HG03575 (cell line): Measurements from ENCODE around the gene TGM6.

Source experiments
- ATAC-seq: cut with Tn5 transposase; IDR thresholded peaks from one replicate; pipeline ENCODE4 v1.9.1; 2021; ENCODE audit not compliant: unreplicated experiment, insufficient number of reproducible peaks, low FRiP score; ENCODE audit errors: extremely low read depth

The TGM6 gene

DNA sequence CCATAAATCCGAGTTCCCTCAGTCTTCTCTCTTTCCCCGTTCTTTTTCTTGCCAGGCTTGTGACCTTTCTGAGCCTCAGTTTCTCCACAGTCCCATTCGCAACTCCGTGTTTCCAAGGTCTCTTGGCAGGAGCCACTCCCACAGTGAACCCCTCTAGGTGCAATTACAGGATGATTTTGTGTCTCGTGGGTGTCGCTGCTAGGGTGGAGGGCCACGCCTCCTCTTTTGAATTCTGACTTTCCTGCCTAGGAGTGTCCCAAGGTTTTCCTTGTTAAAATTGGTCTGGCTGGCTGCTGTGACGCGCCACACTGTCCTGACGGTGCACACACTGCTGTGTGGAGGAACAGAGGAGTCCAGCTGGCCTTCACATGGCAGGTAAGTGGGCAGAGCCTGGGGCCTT lies at the start of gene TGM6:
TSS of gene TGM6 (plus strand) at position 301 of the 400 bp plus-strand sequence. CDS start at position 369, 68 bp downstream.
- no peak for ATAC-seq

DNA sequence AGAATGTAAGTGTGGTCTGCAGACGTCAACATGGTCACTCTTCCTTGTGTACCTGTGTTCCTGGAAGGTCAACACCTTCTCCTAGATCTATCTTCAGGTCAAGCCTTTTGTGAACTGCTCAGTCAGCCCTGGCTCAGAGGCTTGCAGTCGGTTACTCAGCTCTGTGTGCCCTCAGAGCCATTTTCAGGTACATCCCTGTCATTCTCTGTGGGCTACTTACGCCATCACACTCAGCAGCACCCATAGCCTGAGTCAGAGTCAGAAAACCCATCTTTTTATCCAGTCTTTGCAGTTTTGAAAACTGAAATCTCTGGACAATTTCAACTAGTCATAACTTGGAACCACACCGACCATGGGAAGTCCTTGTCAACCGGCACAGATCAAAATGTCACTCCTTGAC lies 49.6 kb upstream of the TGM6 start:
- no peak for ATAC-seq

DNA sequence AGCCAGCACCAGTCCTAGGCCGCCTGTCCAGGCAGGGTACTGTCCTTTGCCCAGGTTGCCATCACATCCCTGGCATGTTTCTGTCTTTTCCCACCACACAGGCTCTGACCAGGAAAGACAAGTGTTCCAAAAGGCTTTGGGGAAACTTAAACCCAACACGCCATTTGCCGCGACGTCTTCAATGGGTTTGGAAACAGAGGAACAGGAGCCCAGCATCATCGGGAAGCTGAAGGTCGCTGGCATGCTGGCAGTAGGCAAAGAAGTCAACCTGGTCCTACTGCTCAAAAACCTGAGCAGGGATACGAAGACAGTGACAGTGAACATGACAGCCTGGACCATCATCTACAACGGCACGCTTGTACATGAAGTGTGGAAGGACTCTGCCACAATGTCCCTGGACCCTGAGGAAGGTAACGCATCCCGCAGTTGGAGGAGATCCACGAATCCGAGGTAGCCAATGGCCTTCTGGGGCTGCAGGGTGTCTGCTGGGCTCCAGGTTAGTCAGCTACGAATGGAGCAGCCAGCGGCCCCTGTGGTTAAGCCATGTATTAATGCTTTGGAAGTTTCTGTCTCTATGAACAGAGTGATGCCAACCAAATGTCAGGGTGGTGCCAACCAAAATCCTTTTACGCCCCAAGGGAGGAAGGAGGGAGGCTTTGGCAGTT lies 48.7 kb upstream of the TGM6 start:
- no peak for ATAC-seq

DNA sequence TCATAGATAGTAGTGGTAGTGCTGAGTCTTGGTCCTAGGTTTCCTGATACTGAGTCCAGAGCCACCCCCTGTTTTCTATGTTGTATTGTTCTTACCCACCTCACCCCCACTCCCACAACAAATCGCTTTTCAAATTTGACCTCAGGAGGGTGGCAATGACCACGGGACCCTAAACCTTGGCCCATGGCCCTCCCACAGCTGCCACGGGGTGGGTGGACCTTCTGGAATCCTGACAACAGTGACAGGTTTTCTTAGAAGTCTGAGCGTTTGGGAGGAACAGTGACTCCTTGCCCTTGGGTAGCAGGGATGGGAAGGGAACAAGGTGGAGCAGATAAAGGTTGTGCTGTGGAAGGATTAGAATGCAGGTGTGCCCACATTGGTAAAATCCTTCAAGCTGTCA lies 48.0 kb upstream of the TGM6 start:
- ATAC-seq = no peak

DNA sequence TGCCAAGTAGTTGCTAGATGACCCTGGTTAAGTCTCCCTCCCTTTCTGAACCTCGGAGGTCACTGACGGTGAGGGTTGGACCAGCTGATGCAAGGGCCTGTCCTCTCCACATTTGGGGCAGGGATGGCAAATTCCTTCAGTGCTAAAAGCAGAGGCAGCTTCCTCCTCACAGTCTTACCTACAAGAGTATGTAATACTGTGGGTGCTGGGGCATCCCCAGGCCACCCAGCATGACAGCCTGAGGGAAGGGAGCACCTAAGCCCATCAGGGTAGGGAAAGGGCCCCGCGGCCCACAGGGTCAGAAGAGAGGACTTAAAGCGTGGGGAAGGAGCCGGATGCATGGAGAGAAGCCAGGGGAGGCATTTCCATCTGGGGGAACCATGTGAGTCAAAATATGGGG lies 46.9 kb upstream of the TGM6 start:
- ATAC-seq = no peak

DNA sequence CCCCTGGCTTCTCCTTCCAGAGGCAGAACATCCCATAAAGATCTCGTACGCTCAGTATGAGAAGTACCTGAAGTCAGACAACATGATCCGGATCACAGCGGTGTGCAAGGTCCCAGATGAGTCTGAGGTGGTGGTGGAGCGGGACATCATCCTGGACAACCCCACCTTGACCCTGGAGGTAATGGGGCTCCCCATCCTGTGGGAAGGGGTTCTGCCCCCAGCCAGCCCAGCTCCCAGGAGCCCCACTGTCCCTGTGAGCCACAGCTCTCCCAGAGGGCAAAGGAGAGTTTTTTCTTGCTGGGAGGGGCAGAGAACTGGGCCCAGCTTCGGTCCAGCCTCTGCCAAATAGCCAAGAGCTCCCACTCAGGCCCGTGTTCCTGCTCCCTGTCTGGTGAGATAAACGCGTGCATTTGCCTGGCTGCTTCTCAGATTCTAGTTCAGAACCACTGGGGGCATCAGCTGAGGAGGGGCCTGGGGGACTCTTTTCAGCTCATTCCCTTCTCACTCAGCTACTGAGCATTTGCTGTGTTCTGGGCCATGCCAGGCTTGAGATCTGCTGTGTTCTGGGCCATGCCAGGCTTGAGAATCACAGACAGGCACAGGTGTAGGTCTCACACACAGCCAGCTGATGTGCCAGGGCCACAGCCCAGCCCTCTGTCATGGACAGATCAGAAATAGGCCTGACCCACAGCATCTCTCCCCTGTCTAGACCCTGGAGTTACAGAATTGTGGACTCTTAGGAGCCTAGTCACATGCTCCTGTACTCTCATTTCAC lies 45.4 kb upstream of the TGM6 start:
- no peak for ATAC-seq

DNA sequence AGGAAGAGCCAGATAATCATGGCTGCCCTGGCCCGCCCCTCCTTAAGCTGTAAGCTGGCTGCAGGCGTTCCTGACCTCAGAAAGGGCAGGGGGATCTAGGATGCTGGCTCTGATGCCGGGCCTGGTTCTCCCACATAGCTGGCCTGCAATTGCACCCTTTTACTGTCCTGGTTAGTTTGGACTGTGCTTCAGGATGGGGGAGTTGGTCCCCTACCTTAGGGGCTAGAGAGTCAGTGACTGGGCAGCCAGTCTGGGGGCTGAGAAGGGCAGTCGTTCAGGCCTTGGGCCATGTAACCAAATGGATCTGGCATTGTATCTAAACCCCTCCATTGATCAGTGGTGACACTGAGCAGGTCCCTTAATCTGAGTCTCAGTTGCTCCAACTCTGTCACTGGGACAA lies 44.2 kb upstream of the TGM6 start:
- ATAC-seq = no peak

DNA sequence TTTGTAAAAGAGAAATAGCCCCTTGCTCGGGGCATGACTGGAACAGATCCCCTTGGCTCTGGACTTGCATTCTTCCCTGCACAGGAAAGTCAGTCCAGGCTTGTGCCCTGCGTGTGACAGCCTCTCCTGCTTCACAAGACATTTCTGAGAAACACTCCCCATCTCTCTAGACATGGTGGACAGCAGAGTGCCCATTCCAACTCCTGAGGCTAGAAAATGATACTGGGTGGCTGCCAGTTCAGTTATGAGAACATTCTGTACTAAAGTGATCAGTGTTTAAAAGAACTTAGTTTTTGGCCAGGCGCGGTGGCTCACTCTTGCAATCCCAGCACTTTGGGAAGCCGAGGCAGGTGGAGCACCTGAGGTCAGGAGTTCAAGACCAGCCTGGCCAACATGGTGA lies 43.6 kb upstream of the TGM6 start:
- no peak for ATAC-seq

DNA sequence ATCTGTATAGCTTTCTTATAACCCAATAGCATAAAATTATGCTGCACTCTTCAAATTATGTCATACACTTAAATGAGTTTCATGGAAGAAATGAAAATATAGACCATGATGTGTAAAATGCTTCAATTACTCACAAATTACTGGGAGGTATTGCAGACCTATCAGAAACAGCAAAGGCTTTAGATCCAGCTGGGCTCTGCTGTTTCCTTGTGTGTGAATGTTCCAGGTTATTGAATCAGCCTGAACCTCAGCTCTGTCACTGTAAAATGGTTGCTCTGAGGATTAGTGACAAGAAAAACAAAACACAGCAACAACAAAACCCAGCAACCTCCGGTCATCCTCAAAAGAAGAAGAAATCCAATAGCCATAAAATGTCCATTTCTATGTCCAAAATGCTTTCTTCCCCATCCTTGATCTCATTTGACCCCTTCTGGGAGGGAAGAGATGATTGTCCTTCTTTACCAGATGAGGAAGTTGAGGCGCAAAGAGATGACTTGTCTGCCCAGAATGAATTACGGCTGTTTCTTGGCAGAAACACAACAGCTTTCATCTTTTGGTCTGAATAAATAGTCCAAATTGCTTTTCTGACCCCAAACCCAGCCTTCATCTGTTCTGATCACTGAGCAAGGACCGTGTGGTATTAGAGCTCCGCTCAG lies 42.2 kb upstream of the TGM6 start:
- no peak for ATAC-seq

DNA sequence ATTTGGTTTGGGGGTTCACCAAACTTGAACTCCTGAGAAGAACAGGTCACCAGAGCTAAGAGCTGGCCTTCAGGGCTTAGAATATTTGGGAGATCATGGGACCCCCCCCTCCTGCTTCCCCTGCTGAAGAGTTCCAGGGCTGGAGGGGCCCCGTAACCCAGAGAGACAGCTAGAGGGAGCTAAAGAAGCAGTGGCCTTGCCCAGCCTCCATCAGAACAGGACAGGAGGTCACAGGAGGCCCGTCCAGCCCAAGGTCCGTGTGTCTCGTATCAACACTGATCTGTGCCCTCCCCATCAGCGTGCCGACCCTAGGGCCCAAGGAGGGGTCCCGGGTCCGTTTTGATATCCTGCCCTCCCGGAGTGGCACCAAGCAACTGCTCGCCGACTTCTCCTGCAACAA lies 40.6 kb upstream of the TGM6 start:
- no peak for ATAC-seq

DNA sequence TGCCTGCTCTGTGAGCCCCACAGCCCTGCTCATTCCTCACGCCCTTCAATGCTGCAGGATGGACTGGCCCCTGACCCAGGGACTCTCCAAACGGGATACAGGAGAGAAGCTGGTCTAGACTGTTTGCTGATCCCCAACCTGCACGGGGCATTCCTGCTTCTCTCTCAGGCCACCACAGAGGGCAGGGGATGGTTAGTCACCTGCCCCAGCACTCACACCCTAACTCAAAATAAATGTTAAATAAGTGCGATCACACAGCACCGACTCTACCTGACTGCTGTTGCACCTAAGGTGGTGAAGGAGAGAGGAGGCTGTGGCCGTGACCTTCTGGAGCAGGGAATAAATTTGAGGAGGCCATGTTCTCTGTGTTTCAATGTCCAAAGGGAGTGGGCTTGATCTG lies 39.9 kb upstream of the TGM6 start:
- ATAC-seq = no peak

DNA sequence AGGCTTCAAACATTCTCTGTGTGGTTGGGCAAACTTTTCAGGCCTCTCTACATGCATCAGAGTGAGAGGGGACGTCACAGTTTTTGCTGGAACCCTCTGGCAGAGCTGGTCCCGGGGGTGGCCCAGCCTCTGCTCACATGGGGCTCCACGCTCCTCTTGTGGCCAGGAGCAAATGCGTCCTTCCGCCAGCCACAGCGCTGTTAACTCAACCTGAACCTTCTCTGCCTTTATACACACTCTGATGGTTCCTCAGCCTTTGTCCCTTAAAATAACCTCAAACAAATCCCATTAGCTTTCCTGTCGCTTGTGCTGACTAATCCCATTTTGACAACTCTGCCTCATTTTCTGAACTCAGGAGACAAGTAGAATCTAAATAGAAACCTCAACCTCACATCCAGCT lies 39.4 kb upstream of the TGM6 start:
- no peak for ATAC-seq

DNA sequence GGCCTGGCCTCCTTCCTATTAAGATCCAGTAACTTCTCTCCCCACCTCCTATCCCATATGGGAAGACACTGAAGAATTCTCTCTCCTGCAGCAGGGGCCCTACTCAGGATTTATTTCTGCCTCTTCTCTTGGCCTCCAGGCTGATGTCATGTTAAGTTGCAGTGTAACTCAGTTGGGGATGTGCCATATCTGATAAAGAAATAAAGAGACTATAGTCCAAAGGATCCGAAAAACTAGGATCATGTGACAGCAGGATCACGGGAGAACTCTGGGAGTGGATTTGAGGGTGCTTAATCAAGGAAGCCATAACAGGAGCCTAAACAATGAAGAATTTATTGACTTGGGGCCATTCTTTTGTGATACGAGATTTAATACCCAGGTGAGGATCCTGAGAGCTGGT lies 38.5 kb upstream of the TGM6 start:
- ATAC-seq = no peak

DNA sequence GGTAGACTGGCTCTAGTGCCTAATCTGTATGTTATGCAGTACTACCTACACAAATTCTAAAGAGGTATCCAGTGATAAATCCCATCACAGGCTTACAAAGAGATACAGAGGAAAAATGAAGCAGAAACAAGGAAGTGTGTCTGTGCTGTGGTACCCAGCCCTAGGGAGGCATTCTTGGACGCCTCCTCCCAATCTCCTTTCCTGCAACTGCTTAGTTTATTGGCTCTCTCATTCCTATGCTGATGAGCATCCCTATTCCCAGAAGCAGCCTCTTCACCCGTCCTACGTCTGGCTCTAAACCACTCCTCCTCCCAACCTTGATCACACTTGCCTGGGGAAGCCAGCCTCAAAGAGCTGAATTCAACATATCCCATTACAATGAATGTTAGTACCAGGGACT lies 34.5 kb upstream of the TGM6 start:
- no peak for ATAC-seq

DNA sequence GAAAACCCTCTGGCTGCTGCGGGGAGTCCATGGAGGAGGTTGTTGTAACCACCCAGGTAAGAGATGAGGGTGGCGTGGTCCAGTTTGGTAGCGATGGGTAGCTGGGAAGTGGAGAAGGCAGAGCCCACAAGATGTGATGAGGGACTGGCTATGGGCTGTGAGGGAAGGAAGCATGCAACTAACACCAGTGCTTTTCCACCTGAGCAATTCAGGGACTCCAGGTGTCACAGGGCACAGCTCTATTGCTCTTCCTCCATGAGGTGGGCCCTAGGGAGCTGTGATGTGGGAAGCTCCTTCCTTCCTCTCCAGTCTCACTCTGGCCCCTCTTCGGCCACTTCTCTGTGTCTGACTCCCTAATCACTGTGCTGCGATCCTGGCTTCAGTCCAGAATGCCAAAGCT lies 32.4 kb upstream of the TGM6 start:
- no peak for ATAC-seq

DNA sequence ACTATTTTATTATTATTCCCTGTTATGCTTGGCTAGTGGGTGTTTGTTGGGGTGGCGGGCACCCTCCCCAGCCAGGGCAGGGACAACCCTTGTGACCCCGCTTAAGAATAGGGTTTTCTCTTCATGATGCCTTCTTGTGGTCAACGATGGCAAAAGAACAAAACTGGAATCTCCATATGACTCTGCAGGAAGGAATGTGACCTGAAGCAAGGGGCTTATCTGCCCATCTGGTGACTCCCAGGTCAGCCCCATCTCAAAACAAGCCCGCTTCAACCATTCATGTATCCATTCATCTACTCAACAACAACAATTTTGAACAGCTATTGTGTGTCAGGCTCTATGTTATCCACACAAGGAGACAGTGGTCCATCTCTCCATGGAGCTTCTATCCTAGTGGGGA lies 30.9 kb upstream of the TGM6 start:
- no peak for ATAC-seq

DNA sequence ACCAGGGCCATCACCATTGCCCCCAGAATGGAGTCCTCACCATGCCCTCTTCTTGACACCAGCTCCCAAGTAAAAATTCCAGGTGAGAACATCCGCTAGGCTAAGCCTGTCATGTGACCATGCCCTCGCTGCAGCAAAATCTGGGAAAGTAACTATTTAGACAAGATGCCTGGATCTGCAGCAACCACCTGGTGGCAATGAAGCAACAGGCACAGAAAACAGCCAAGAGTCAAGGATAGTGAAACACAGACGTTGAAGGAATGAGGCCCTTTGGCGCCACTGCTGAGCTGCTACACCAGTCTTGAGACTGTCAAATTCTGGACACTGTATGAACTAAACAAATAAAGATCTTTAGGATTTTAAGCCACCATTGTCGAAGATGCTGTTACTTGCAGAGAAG lies 30.1 kb upstream of the TGM6 start:
- no peak for ATAC-seq

DNA sequence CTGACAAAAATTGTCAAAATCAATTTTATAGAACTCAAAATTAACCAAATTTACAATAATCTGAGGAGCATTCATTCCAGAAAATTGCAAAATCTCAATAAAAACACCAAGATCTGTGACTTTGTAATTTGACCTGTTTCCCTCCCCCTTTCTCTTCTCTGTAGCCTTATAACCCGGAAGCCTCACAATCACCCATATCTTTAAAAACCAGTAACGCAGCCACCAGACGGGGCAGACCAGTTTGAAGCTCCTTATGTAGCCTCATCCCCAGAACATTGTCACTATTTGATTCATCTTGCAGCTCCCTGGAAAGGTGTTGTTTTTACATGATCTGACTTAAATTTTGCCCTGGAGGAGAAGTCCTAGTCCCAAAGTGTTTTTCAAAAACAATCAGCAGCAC lies 27.5 kb upstream of the TGM6 start:
- ATAC-seq = no peak

DNA sequence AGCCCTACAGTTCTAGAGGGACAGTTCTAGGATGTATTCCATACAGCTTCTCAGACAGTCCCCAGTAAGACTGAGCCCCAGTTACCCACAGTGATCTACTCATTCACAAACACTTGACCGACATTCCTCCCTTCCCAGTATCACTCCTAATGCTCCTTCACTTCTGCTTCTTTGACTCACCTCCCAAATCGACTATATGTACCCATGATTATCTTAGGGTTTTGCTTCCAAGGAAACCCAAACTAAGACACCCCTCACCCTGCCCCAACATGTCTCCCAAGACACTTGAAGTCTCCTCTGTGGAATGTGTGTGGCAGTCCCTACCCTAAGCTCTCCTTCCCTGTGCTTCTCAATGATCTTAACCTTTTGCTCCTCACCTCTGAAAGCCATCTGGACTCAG lies 23.6 kb upstream of the TGM6 start:
- ATAC-seq = no peak

DNA sequence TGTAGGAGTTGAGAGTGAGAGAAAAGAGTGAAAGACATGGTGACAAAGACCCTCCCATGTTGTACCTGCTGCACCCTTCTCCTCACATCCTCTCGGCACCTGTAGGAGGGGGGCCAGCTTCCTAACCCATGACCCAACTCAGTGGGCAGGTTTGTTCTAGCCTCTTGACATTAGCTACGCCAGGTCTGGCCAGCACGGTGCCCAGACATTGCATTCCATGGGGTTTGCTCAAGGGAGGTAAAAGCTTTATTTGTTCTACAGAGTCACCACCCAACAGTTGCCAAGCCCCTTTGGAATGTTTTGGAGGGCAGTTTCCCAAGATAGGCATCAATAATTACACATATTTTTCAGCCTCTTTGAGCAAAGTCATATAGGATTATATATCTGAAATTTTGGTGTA lies 22.7 kb upstream of the TGM6 start:
- no peak for ATAC-seq
